ENCODE results near the gene DLD. TPM values are rescaled to one million over a fixed set of nuclear protein-coding genes. Genes with fewer than 3 reads are reported as not detected.

DLD gene
- total and polyA plus RNA-seq, 5 donors from 2014 or later: 44.3 to 81.8 (median 51.6) TPM

GRCh38 chr7:107874605-107875446 lies 16.2 kb upstream of the DLD start:
- Histone ChIP-seq H3K4me3 (ENCODE audit: low read depth, low read length) (no peak overlapping the region), H3K36me3 (ENCODE audit: control insufficient read depth, insufficient read depth, low read length) (no peaks in the 10 kb centered on the region), H3K27me3 (ENCODE audit: control insufficient read depth, insufficient read depth, low read length) (no peaks in the 10 kb centered on the region), H3K9me3 (ENCODE audit: control insufficient read depth in 2 of 2, low read length in 2 of 2) (no peaks in the 10 kb centered on the region), H3K27ac (ENCODE audit: insufficient read depth, low read length, poor library complexity, severe bottlenecking) (no peak overlapping the region), H3K4me1 (ENCODE audit: control insufficient read depth, insufficient read depth, low read length, poor library complexity, severe bottlenecking) (peaks cover 18% of the 10 kb centered on the region)
- peaks cover 23 to 49% (median 35%) of the 10 kb centered on the region in 4 donors for H3K4me1 Mint-ChIP-seq
- H3K27me3 Mint-ChIP-seq: peaks cover 37% of the 10 kb centered on the region
- peak overlapping the region in 2 of 3 donors; percentile 32 to 43 for H3K27ac Mint-ChIP-seq
- H3K9me3 Mint-ChIP-seq: peaks cover 0 to 2% (median 0%) of the 10 kb centered on the region in 7 donors
- ATAC-seq (ENCODE audit: low read depth in 2 of 2) (peak; percentile 63 to 66), DNase-seq (peak; percentile 16 to 71 (median 58))
- H3K4me3 Mint-ChIP-seq: peak overlapping the region in 1 of 4 donors; percentile 1
- H3K36me3 Mint-ChIP-seq: no peaks in the 10 kb centered on the region

GRCh38 chr7:107876916-107877315 lies 14.1 kb upstream of the DLD start:
- H3K36me3 Mint-ChIP-seq: no peaks in the 10 kb centered on the region
- H3K27me3 Mint-ChIP-seq: peaks cover 28% of the 10 kb centered on the region
- no peak overlapping the region for H3K4me3 ChIP-seq (ENCODE audit: low read depth, low read length)
- peaks cover 6% of the 10 kb centered on the region for H3K4me1 ChIP-seq (ENCODE audit: control insufficient read depth, insufficient read depth, low read length, poor library complexity, severe bottlenecking)
- H3K36me3 ChIP-seq (ENCODE audit: control insufficient read depth, insufficient read depth, low read length): no peaks in the 10 kb centered on the region
- no peaks in the 10 kb centered on the region for H3K9me3 ChIP-seq (ENCODE audit: control insufficient read depth in 2 of 2, low read length in 2 of 2)
- H3K27ac Mint-ChIP-seq: peak overlapping the region in 1 of 3 donors; percentile 73
- H3K4me1 Mint-ChIP-seq: peaks cover 11 to 28% (median 21%) of the 10 kb centered on the region in 4 donors
- ATAC-seq (ENCODE audit: low read depth in 2 of 2) (no peak), DNase-seq (no peak)
- peaks cover 2% of the 10 kb centered on the region for H3K27me3 ChIP-seq (ENCODE audit: control insufficient read depth, insufficient read depth, low read length)
- H3K27ac ChIP-seq (ENCODE audit: insufficient read depth, low read length, poor library complexity, severe bottlenecking): no peak overlapping the region
- peak overlapping the region in 1 of 4 donors; percentile 44 for H3K4me3 Mint-ChIP-seq
- H3K9me3 Mint-ChIP-seq: peaks cover 0 to 1% (median 0%) of the 10 kb centered on the region in 7 donors

- no peaks in the 10 kb centered on the region for H3K36me3 ChIP-seq (ENCODE audit: control insufficient read depth, insufficient read depth, low read length)
- H3K9me3 Mint-ChIP-seq: peaks cover 0 to 1% (median 0%) of the 10 kb centered on the region in 7 donors
Observed at GRCh38 chr7:107877731-107878382, 13.1 kb upstream of the DLD start.

GRCh38 chr7:107878636-107879035 lies 12.3 kb upstream of the DLD start:
- H3K36me3 ChIP-seq (ENCODE audit: control insufficient read depth, insufficient read depth, low read length): no peaks in the 10 kb centered on the region
- H3K27me3 ChIP-seq (ENCODE audit: control insufficient read depth, insufficient read depth, low read length): peaks cover 7% of the 10 kb centered on the region
- no peaks in the 10 kb centered on the region for H3K9me3 ChIP-seq (ENCODE audit: control insufficient read depth in 2 of 2, low read length in 2 of 2)
- no peak overlapping the region for H3K4me3 Mint-ChIP-seq
- H3K4me3 ChIP-seq (ENCODE audit: low read depth, low read length): no peak overlapping the region
- ATAC-seq (ENCODE audit: low read depth in 2 of 2): no peak
- no peak overlapping the region for H3K27ac Mint-ChIP-seq
- no peak for DNase-seq
- H3K36me3 Mint-ChIP-seq: no peaks in the 10 kb centered on the region
- H3K4me1 Mint-ChIP-seq: peaks cover 11 to 21% (median 18%) of the 10 kb centered on the region in 4 donors
- peaks cover 6% of the 10 kb centered on the region for H3K4me1 ChIP-seq (ENCODE audit: control insufficient read depth, insufficient read depth, low read length, poor library complexity, severe bottlenecking)
- H3K9me3 Mint-ChIP-seq: no peaks in the 10 kb centered on the region
- H3K27me3 Mint-ChIP-seq: peaks cover 33% of the 10 kb centered on the region
- no peak overlapping the region for H3K27ac ChIP-seq (ENCODE audit: insufficient read depth, low read length, poor library complexity, severe bottlenecking)

More at GRCh38 chr7:107877731-107878382, 13.1 kb upstream of the DLD start:
- Mint-ChIP-seq H3K36me3 (no peaks in the 10 kb centered on the region), H3K4me1 (peaks cover 11 to 21% (median 20%) of the 10 kb centered on the region in 4 donors), H3K27ac (no peak overlapping the region), H3K27me3 (peaks cover 33% of the 10 kb centered on the region), H3K4me3 (no peak overlapping the region)
- Histone ChIP-seq H3K27ac (ENCODE audit: insufficient read depth, low read length, poor library complexity, severe bottlenecking) (no peak overlapping the region), H3K9me3 (ENCODE audit: control insufficient read depth in 2 of 2, low read length in 2 of 2) (no peaks in the 10 kb centered on the region), H3K4me1 (ENCODE audit: control insufficient read depth, insufficient read depth, low read length, poor library complexity, severe bottlenecking) (peaks cover 6% of the 10 kb centered on the region), H3K27me3 (ENCODE audit: control insufficient read depth, insufficient read depth, low read length) (peaks cover 7% of the 10 kb centered on the region), H3K4me3 (ENCODE audit: low read depth, low read length) (no peak overlapping the region)
- DNase-seq (no peak), ATAC-seq (ENCODE audit: low read depth in 2 of 2) (no peak)

GRCh38 chr7:107879400-107880035 lies 11.5 kb upstream of the DLD start:
- H3K36me3 ChIP-seq (ENCODE audit: control insufficient read depth, insufficient read depth, low read length): no peaks in the 10 kb centered on the region
- peak overlapping the region in 1 of 4 donors; percentile 4 for H3K4me3 Mint-ChIP-seq
- H3K36me3 Mint-ChIP-seq: no peaks in the 10 kb centered on the region
- no peak overlapping the region for H3K4me3 ChIP-seq (ENCODE audit: low read depth, low read length)
- peak; percentile 83 for ATAC-seq (ENCODE audit: low read depth in 2 of 2)
- peaks cover 6% of the 10 kb centered on the region for H3K4me1 ChIP-seq (ENCODE audit: control insufficient read depth, insufficient read depth, low read length, poor library complexity, severe bottlenecking)
- no peaks in the 10 kb centered on the region for H3K9me3 ChIP-seq (ENCODE audit: control insufficient read depth in 2 of 2, low read length in 2 of 2)
- peaks cover 10 to 18% (median 14%) of the 10 kb centered on the region in 4 donors for H3K4me1 Mint-ChIP-seq
- peaks cover 7% of the 10 kb centered on the region for H3K27me3 ChIP-seq (ENCODE audit: control insufficient read depth, insufficient read depth, low read length)
- H3K27ac Mint-ChIP-seq: no peak overlapping the region
- no peaks in the 10 kb centered on the region for H3K9me3 Mint-ChIP-seq
- no peak overlapping the region for H3K27ac ChIP-seq (ENCODE audit: insufficient read depth, low read length, poor library complexity, severe bottlenecking)
- peaks cover 33% of the 10 kb centered on the region for H3K27me3 Mint-ChIP-seq
- peak; percentile 20 to 71 (median 58) for DNase-seq

GRCh38 chr7:107882766-107883165 lies 8.2 kb upstream of the DLD start:
- no peaks in the 10 kb centered on the region for H3K9me3 ChIP-seq (ENCODE audit: control insufficient read depth in 2 of 2, low read length in 2 of 2)
- H3K4me1 ChIP-seq (ENCODE audit: control insufficient read depth, insufficient read depth, low read length, poor library complexity, severe bottlenecking): peaks cover 6% of the 10 kb centered on the region
- ATAC-seq (ENCODE audit: low read depth in 2 of 2) (no peak), DNase-seq (no peak)
- H3K27me3 ChIP-seq (ENCODE audit: control insufficient read depth, insufficient read depth, low read length): peaks cover 7% of the 10 kb centered on the region
- no peak overlapping the region for H3K27ac ChIP-seq (ENCODE audit: insufficient read depth, low read length, poor library complexity, severe bottlenecking)
- no peak overlapping the region for H3K4me3 Mint-ChIP-seq
- no peak overlapping the region for H3K4me3 ChIP-seq (ENCODE audit: low read depth, low read length)
- H3K9me3 Mint-ChIP-seq: no peaks in the 10 kb centered on the region
- H3K36me3 Mint-ChIP-seq: no peaks in the 10 kb centered on the region
- H3K36me3 ChIP-seq (ENCODE audit: control insufficient read depth, insufficient read depth, low read length): no peaks in the 10 kb centered on the region
- H3K27me3 Mint-ChIP-seq: peaks cover 31% of the 10 kb centered on the region
- peaks cover 6 to 8% (median 7%) of the 10 kb centered on the region in 4 donors for H3K4me1 Mint-ChIP-seq
- H3K27ac Mint-ChIP-seq: no peak overlapping the region

GRCh38 chr7:107884066-107884818 lies 6.7 kb upstream of the DLD start:
- Mint-ChIP-seq H3K27ac (no peak overlapping the region), H3K27me3 (peaks cover 25% of the 10 kb centered on the region), H3K4me3 (no peak overlapping the region), H3K4me1 (peaks cover 5 to 6% (median 6%) of the 10 kb centered on the region in 4 donors), H3K9me3 (peaks cover 0 to 1% (median 0%) of the 10 kb centered on the region in 7 donors), H3K36me3 (no peaks in the 10 kb centered on the region)
- H3K36me3 ChIP-seq (ENCODE audit: control insufficient read depth, insufficient read depth, low read length): no peaks in the 10 kb centered on the region
- no peak overlapping the region for H3K27ac ChIP-seq (ENCODE audit: insufficient read depth, low read length, poor library complexity, severe bottlenecking)
- DNase-seq: no peak
- ATAC-seq (ENCODE audit: low read depth in 2 of 2): no peak
- H3K27me3 ChIP-seq (ENCODE audit: control insufficient read depth, insufficient read depth, low read length): peaks cover 7% of the 10 kb centered on the region
- no peak overlapping the region for H3K4me3 ChIP-seq (ENCODE audit: low read depth, low read length)
- H3K9me3 ChIP-seq (ENCODE audit: control insufficient read depth in 2 of 2, low read length in 2 of 2): no peaks in the 10 kb centered on the region
- peaks cover 5% of the 10 kb centered on the region for H3K4me1 ChIP-seq (ENCODE audit: control insufficient read depth, insufficient read depth, low read length, poor library complexity, severe bottlenecking)
